HepG2 (cell line): ENCODE measurements around the gene TXLNA. TPM values are rescaled to one million over a fixed set of nuclear protein-coding genes. Genes with fewer than 3 reads are reported as not detected.

Source experiments
- ATRX ChIP-seq: sonication (generic); formaldehyde crosslinking; IDR thresholded peaks from 2 replicates; pipeline ENCODE4 v1.4.0; 2020; ENCODE audit warnings: missing genetic modification reagents, borderline replicate concordance
- GPN1 ChIP-seq: sonication (generic); formaldehyde crosslinking; IDR thresholded peaks from 2 replicates; pipeline ENCODE4 v1.5.1; 2020; ENCODE audit warnings: missing genetic modification reagents, borderline replicate concordance
- KLF6 ChIP-seq: IDR thresholded peaks from 2 replicates; pipeline ENCODE4 v1.8.0; 2016; ENCODE audit warnings: missing biosample characterization, missing genetic modification reagents
- MTF1 ChIP-seq: sonication (generic); formaldehyde crosslinking; IDR thresholded peaks from 2 replicates; pipeline ENCODE4 v1.5.0; 2020; ENCODE audit warnings: missing genetic modification reagents
- NFE2L2 ChIP-seq: fragments of 150-350 bp; IDR thresholded peaks from 2 replicates; pipeline ENCODE4 v1.6.1; 2014; ENCODE audit warnings: low read length
- NRL ChIP-seq: sonication (generic); formaldehyde crosslinking; IDR thresholded peaks from 2 replicates; pipeline ENCODE4 v1.5.0; 2020; ENCODE audit warnings: missing genetic modification reagents, mild to moderate bottlenecking, moderate library complexity, borderline replicate concordance
- RBM22 ChIP-seq: fragments of 200-400 bp; formaldehyde crosslinking; optimal IDR thresholded peaks from 2 replicates; pipeline ENCODE3; 2017; ENCODE audit warnings: mild to moderate bottlenecking, low read length, moderate library complexity
- REPIN1 ChIP-seq: sonication (generic); formaldehyde crosslinking; IDR thresholded peaks from 2 replicates; pipeline ENCODE4 v1.8.0; 2022; ENCODE audit warnings: missing genetic modification reagents, low read depth, mild to moderate bottlenecking, borderline replicate concordance
- STAT5B ChIP-seq: sonication (generic); formaldehyde crosslinking; IDR thresholded peaks from 2 replicates; pipeline ENCODE4 v1.4.0; 2020; ENCODE audit warnings: missing genetic modification reagents
- TGIF2 ChIP-seq: IDR thresholded peaks from 2 replicates; pipeline ENCODE4 v1.6.1; 2016; ENCODE audit warnings: control low read depth, missing compliant biosample characterization
- THYN1 ChIP-seq: sonication (generic); formaldehyde crosslinking; IDR thresholded peaks from 2 replicates; pipeline ENCODE4 v1.8.1; 2023; ENCODE audit warnings: low read depth, mild to moderate bottlenecking, moderate library complexity, missing genetic modification reagents, borderline replicate concordance
- TMF1 ChIP-seq: sonication (generic); formaldehyde crosslinking; IDR thresholded peaks from 2 replicates; pipeline ENCODE4 v1.8.1; 2022; ENCODE audit warnings: low read depth, missing genetic modification reagents
- YEATS4 ChIP-seq: sonication (generic); formaldehyde crosslinking; IDR thresholded peaks from 2 replicates; pipeline ENCODE4 v1.4.0; 2020; ENCODE audit warnings: missing genetic modification reagents, borderline replicate concordance
- ZNF260 ChIP-seq: sonication (generic); formaldehyde crosslinking; IDR thresholded peaks from 2 replicates; pipeline ENCODE4 v1.4.0; 2020; ENCODE audit warnings: missing genetic modification reagents, low read depth, mild to moderate bottlenecking, borderline replicate concordance
- ZNF34 ChIP-seq: sonication (generic); formaldehyde crosslinking; IDR thresholded peaks from 2 replicates; pipeline ENCODE4 v1.4.0; 2020; ENCODE audit warnings: mild to moderate bottlenecking, missing genetic modification reagents, borderline replicate concordance
- ZSCAN9 ChIP-seq: IDR thresholded peaks from 2 replicates; pipeline ENCODE4 v1.6.1; 2016; ENCODE audit warnings: borderline replicate concordance
- polyA plus RNA-seq, 8 experiments: library from polyadenylated mRNA; depleted of rRNA in 3 of 8; stranded (reverse) in 7 of 8; unstranded in 1 of 8; fragments of >200 nt; fragmentation: Illumina TruSeq in 4 of 8; extraction: Trizol in 4 of 8; gene quantifications; 2 replicates each; pipeline versions ENCODE4 v1.2.1 to v1.2.3, GENCODE V29; 2011 to 2016; ENCODE audit warnings: low read depth in 4 of 8, missing spikeins in 1 of 8, mixed read lengths in 1 of 8; ENCODE audit not compliant: insufficient read depth in 1 of 8
- total RNA-seq, 5 experiments: library from RNA; depleted of rRNA; stranded (reverse); fragments of >200 nt; fragmentation: Illumina TruSeq; extraction: Trizol; gene quantifications; 2 replicates each; pipeline ENCODE4 v1.2.3, GENCODE V29; 2016; ENCODE audit warnings: low read depth in 1 of 5
- TF ChIP-seq, protein P1 (sequence below): IDR thresholded peaks from 2 replicates; pipeline ENCODE4 v1.6.1; 2012; ENCODE audit warnings: low read depth, low read length, improper control_type of control experiment
- TF ChIP-seq, protein P2 (sequence below): sonication (generic); formaldehyde crosslinking; conservative IDR thresholded peaks from 2 replicates; pipeline ENCODE4 v1.4.0; 2020; ENCODE audit warnings: missing genetic modification reagents
- TF ChIP-seq, protein P3 (sequence below): sonication (generic); formaldehyde crosslinking; IDR thresholded peaks from 2 replicates; pipeline ENCODE4 v1.4.0; 2020; ENCODE audit warnings: missing genetic modification reagents
- TF ChIP-seq, protein P4 (sequence below): sonication (generic); formaldehyde crosslinking; IDR thresholded peaks from 2 replicates; pipeline ENCODE4 v1.4.0; 2020; ENCODE audit warnings: missing genetic modification reagents
- TF ChIP-seq, protein P5 (sequence below): sonication (generic); formaldehyde crosslinking; IDR thresholded peaks from 2 replicates; pipeline ENCODE4 v1.8.0; 2022; ENCODE audit warnings: low read depth, missing genetic modification reagents

Gene TXLNA
- total and polyA plus RNA-seq, 2 of the 13 experiments (the other 11 are each of a cell fraction or from before 2014, with no cell fraction given) = 29.6 to 67.8 TPM

DNA sequence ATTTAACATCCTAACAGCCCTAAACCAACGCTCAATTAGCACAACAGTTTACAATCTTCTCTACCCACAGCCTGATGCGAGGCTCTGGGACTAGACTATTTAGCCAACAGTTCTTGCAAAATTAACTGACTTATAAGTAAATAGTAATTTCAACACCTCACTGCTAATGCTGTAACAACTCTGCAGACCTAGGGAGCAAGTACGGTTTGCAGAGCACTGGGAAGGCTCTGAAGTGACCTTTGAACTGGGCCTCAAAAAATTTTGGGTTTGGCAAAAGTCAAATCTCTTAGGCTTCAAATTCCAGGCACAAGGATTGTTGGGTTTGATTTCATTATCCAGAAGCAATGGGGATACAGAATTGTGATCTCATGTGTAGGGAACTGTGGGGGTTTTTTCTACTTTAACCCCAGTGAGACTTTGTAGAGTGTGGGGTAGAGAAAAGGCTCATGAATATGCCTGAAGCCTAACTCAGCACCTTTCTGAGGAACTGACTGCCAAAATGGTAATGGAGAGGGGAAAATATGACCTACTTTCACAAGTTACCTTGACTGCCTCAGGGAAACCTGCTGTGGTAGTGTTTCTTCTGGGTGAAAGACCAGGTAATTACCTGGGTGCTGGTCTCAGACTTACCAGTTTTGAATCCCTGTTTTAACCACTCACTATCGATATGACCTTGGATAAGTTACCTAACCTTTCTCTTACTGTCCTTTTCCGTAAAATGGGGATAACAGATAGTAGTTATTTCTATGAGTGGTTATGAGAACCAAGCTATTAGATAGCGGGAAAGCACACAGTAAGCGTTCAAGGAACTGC, 889 bp upstream of the TXLNA start (continued):
- TF ChIP-seq, protein P1, sequence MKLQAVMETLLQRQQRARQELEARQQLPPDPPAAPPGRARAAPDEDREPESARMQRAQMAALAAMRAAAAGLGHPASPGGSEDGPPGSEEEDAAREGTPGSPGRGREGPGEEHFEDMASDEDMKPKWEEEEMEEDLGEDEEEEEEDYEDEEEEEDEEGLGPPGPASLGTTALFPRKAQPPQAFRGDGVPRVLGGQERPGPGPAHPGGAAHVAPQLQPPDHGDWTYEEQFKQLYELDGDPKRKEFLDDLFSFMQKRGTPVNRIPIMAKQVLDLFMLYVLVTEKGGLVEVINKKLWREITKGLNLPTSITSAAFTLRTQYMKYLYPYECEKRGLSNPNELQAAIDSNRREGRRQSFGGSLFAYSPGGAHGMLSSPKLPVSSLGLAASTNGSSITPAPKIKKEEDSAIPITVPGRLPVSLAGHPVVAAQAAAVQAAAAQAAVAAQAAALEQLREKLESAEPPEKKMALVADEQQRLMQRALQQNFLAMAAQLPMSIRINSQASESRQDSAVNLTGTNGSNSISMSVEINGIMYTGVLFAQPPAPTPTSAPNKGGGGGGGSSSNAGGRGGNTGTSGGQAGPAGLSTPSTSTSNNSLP = peak; percentile 59
- TF ChIP-seq ZNF260 (CRISPR knock-in tag) = no peak
- TF ChIP-seq TMF1 (CRISPR knock-in tag) = no peak
- no peak for TF ChIP-seq ATRX (CRISPR knock-in tag)
- TF ChIP-seq STAT5B (CRISPR knock-in tag) = no peak
- TF ChIP-seq, protein P2, sequence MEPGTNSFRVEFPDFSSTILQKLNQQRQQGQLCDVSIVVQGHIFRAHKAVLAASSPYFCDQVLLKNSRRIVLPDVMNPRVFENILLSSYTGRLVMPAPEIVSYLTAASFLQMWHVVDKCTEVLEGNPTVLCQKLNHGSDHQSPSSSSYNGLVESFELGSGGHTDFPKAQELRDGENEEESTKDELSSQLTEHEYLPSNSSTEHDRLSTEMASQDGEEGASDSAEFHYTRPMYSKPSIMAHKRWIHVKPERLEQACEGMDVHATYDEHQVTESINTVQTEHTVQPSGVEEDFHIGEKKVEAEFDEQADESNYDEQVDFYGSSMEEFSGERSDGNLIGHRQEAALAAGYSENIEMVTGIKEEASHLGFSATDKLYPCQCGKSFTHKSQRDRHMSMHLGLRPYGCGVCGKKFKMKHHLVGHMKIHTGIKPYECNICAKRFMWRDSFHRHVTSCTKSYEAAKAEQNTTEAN (CRISPR knock-in tag) = no peak
- peak; percentile 9; the same call in 1 of the 2 replicates for TF ChIP-seq ZNF34 (CRISPR knock-in tag)
- no peak for TF ChIP-seq THYN1
- TF ChIP-seq TGIF2 (CRISPR knock-in tag) = no peak
- TF ChIP-seq, protein P3, sequence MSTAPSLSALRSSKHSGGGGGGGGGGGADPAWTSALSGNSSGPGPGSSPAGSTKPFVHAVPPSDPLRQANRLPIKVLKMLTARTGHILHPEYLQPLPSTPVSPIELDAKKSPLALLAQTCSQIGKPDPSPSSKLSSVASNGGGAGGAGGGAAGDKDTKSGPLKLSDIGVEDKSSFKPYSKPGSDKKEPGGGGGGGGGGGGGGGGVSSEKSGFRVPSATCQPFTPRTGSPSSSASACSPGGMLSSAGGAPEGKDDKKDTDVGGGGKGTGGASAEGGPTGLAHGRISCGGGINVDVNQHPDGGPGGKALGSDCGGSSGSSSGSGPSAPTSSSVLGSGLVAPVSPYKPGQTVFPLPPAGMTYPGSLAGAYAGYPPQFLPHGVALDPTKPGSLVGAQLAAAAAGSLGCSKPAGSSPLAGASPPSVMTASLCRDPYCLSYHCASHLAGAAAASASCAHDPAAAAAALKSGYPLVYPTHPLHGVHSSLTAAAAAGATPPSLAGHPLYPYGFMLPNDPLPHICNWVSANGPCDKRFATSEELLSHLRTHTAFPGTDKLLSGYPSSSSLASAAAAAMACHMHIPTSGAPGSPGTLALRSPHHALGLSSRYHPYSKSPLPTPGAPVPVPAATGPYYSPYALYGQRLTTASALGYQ = no peak
- TF ChIP-seq, protein P4, sequence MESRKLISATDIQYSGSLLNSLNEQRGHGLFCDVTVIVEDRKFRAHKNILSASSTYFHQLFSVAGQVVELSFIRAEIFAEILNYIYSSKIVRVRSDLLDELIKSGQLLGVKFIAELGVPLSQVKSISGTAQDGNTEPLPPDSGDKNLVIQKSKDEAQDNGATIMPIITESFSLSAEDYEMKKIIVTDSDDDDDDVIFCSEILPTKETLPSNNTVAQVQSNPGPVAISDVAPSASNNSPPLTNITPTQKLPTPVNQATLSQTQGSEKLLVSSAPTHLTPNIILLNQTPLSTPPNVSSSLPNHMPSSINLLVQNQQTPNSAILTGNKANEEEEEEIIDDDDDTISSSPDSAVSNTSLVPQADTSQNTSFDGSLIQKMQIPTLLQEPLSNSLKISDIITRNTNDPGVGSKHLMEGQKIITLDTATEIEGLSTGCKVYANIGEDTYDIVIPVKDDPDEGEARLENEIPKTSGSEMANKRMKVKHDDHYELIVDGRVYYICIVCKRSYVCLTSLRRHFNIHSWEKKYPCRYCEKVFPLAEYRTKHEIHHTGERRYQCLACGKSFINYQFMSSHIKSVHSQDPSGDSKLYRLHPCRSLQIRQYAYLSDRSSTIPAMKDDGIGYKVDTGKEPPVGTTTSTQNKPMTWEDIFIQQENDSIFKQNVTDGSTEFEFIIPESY (CRISPR knock-in tag) = 0 out of 2 replicates have a peak, but pooled peaks have one; percentile 38
- no peak for TF ChIP-seq NRL (CRISPR knock-in tag)
- no peak for TF ChIP-seq GPN1 (CRISPR knock-in tag)
- TF ChIP-seq, protein P5, sequence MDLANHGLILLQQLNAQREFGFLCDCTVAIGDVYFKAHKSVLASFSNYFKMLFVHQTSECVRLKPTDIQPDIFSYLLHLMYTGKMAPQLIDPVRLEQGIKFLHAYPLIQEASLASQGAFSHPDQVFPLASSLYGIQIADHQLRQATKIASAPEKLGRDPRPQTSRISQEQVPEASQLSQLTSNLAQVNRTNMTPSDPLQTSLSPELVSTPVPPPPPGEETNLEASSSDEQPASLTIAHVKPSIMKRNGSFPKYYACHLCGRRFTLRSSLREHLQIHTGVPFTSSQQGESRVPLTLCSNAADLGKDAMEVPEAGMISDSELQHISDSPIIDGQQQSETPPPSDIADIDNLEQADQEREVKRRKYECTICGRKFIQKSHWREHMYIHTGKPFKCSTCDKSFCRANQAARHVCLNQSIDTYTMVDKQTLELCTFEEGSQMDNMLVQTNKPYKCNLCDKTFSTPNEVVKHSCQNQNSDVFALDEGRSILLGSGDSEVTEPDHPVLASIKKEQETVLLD (CRISPR knock-in tag) = no peak
- no peak; the same call in 1 of the 2 replicates for TF ChIP-seq ZSCAN9
- TF ChIP-seq RBM22 = peak; percentile 53
- TF ChIP-seq NFE2L2 = no peak
- no peak for TF ChIP-seq REPIN1 (CRISPR knock-in tag)
- no peak; the same call in 1 of the 2 replicates for TF ChIP-seq YEATS4 (CRISPR knock-in tag)
- no peak for TF ChIP-seq MTF1 (CRISPR knock-in tag)
- TF ChIP-seq KLF6 (CRISPR knock-in tag) = peak; percentile 84; the same call in 1 of the 2 replicates
